Neural progenitor cell (in vitro differentiated cells): ENCODE measurements around the gene BRD3OS. TPM values are rescaled to one million over a fixed set of nuclear protein-coding genes. Genes with fewer than 3 reads are reported as not detected.

Source experiments
- DNase-seq: peaks from one replicate; pipeline ENCODE4 v3.0.0-alpha.2; 2016; ENCODE audit warnings: low spot score
- H2AFZ ChIP-seq: fragments of 200-600 bp; sonication (generic); replicated peaks from 2 replicates; pipeline ENCODE4 v1.6.1; 2016; ENCODE audit warnings: antibody characterized with exemption
- H3F3A ChIP-seq: fragments of 200-600 bp; sonication (generic); 2 replicates; pipeline ENCODE4 v1.6.1; 2016; ENCODE audit warnings: antibody characterized with exemption, low read depth
- H3K27ac ChIP-seq: fragments of 200-600 bp; sonication (generic); 2 replicates; pipeline ENCODE4 v1.5.1; 2016; ENCODE audit warnings: mild to moderate bottlenecking
- H3K27me3 ChIP-seq: fragments of 200-600 bp; sonication (generic); 2 replicates; pipeline ENCODE4 v1.6.1; 2016; ENCODE audit warnings: mild to moderate bottlenecking, moderate library complexity
- H3K36me3 ChIP-seq: fragments of 200-600 bp; sonication (generic); 2 replicates; pipeline ENCODE4 v1.5.1; 2016
- H3K4me1 ChIP-seq: fragments of 200-600 bp; sonication (generic); 2 replicates; pipeline ENCODE4 v1.6.1; 2016; ENCODE audit warnings: mixed run types
- H3K4me2 ChIP-seq: fragments of 200-600 bp; sonication (generic); 2 replicates; pipeline ENCODE4 v1.6.1; 2016
- H3K4me3 ChIP-seq: fragments of 200-600 bp; sonication (generic); 2 replicates; pipeline ENCODE4 v1.5.1; 2016
- H3K79me2 ChIP-seq: fragments of 200-600 bp; sonication (generic); 2 replicates; pipeline ENCODE4 v1.6.1; 2016; ENCODE audit warnings: low read depth
- H3K9ac ChIP-seq: fragments of 200-600 bp; sonication (generic); 2 replicates; pipeline ENCODE4 v1.6.1; 2016
- H3K9me3 ChIP-seq: fragments of 200-600 bp; sonication (generic); 2 replicates; pipeline ENCODE4 v1.5.1; 2016; ENCODE audit warnings: low read depth
- H4K20me1 ChIP-seq: fragments of 200-600 bp; sonication (generic); 2 replicates; pipeline ENCODE4 v1.6.1; 2016; ENCODE audit warnings: low read depth
- H3K27ac Mint-ChIP-seq: 3 replicates; pipeline ENCODE4 v1.8.0; 2021; ENCODE audit warnings: mixed read lengths
- H3K27me3 Mint-ChIP-seq: 2 replicates; pipeline ENCODE4 v1.8.0; 2022; ENCODE audit warnings: low read depth, mild to moderate bottlenecking, inconsistent platforms, moderate library complexity, mixed read lengths; ENCODE audit not compliant: insufficient read depth
- H3K36me3 Mint-ChIP-seq: 3 replicates; pipeline ENCODE4 v1.8.0; 2021; ENCODE audit warnings: mixed read lengths
- H3K4me1 Mint-ChIP-seq: 3 replicates; pipeline ENCODE4 v1.8.0; 2021; ENCODE audit warnings: mixed read lengths
- H3K4me3 Mint-ChIP-seq: 3 replicates; pipeline ENCODE4 v1.8.0; 2021; ENCODE audit warnings: mild to moderate bottlenecking, moderate library complexity, mixed read lengths
- H3K9me3 Mint-ChIP-seq: 3 replicates; pipeline ENCODE4 v1.8.0; 2020; ENCODE audit warnings: mixed read lengths
- CTCF ChIP-seq: fragments of 200-600 bp; sonication (generic); IDR thresholded peaks from 2 replicates; pipeline ENCODE4 v1.5.1; 2017; ENCODE audit warnings: antibody characterized with exemption, mild to moderate bottlenecking
- EZH2 ChIP-seq: fragments of 200-600 bp; sonication (generic); IDR thresholded peaks from 2 replicates; pipeline ENCODE4 v1.6.1; 2017; ENCODE audit warnings: antibody characterized with exemption, mild to moderate bottlenecking, moderate library complexity
- EZH2phosphoT487 ChIP-seq: fragments of 200-600 bp; sonication (generic); IDR thresholded peaks from 2 replicates; pipeline ENCODE4 v1.6.1; 2017; ENCODE audit warnings: antibody characterized with exemption
- total RNA-seq: library from RNA; depleted of rRNA; stranded (reverse); fragments of >200 nt; gene quantifications from 2 replicates; pipeline ENCODE4 v1.2.3, GENCODE V29; 2015; ENCODE audit warnings: low replicate concordance

Gene BRD3OS
- total RNA-seq, 1 donor from 2014 or later = 19.0 TPM

- DNase-seq = no peak
- Histone ChIP-seq H3K9ac (no peak overlapping the region), H3K9me3 (no peaks in the 10 kb centered on the region), H3K27ac (no peak overlapping the region), H3K27me3 (no peaks in the 10 kb centered on the region), H4K20me1 (no peaks in the 10 kb centered on the region), H3K4me2 (no peak overlapping the region), H3K4me1 (peaks cover 5% of the 10 kb centered on the region), H3K79me2 (no peaks in the 10 kb centered on the region), H2AFZ (no peak overlapping the region), H3F3A (peaks cover 7% of the 10 kb centered on the region), H3K36me3 (no peaks in the 10 kb centered on the region), H3K4me3 (no peak overlapping the region)
- Mint-ChIP-seq H3K9me3 (peaks cover 4% of the 10 kb centered on the region), H3K4me3 (no peak overlapping the region), H3K27ac (no peak overlapping the region), H3K27me3 (peaks cover 5% of the 10 kb centered on the region), H3K36me3 (no peaks in the 10 kb centered on the region), H3K4me1 (peaks cover 17% of the 10 kb centered on the region)
- no peak for TF ChIP-seq EZH2phosphoT487
These were observed 26.2 kb upstream of the BRD3OS start for GRCh38 chr9:133998915-133999595.

GRCh38 chr9:133999851-134000265 is 25.4 kb upstream of the BRD3OS start:
- no peaks in the 10 kb centered on the region for H4K20me1 ChIP-seq
- no peak overlapping the region for H3K4me3 Mint-ChIP-seq
- H3K27ac Mint-ChIP-seq = no peak overlapping the region

GRCh38 chr9:134002796-134003195 is 22.5 kb upstream of the BRD3OS start:
- Mint-ChIP-seq H3K36me3 (no peaks in the 10 kb centered on the region), H3K27ac (no peak overlapping the region), H3K27me3 (peaks cover 8% of the 10 kb centered on the region), H3K4me1 (peaks cover 3% of the 10 kb centered on the region), H3K9me3 (peaks cover 4% of the 10 kb centered on the region), H3K4me3 (no peak overlapping the region)
- TF ChIP-seq EZH2 (no peak), CTCF (no peak), EZH2phosphoT487 (no peak)
- no peak for DNase-seq
- Histone ChIP-seq H3K4me1 (no peaks in the 10 kb centered on the region), H3K27me3 (no peaks in the 10 kb centered on the region), H3K36me3 (no peaks in the 10 kb centered on the region), H3K4me2 (no peak overlapping the region), H3K4me3 (no peak overlapping the region), H3K79me2 (no peaks in the 10 kb centered on the region), H4K20me1 (no peaks in the 10 kb centered on the region), H3F3A (no peaks in the 10 kb centered on the region), H3K9me3 (no peaks in the 10 kb centered on the region), H2AFZ (no peak overlapping the region), H3K9ac (no peak overlapping the region), H3K27ac (no peak overlapping the region)

More at GRCh38 chr9:133999851-134000265, 25.4 kb upstream of the BRD3OS start:
- no peaks in the 10 kb centered on the region for H3K36me3 Mint-ChIP-seq
- Histone ChIP-seq H3K4me1 (peaks cover 3% of the 10 kb centered on the region), H2AFZ (no peak overlapping the region), H3K36me3 (no peaks in the 10 kb centered on the region), H3F3A (no peaks in the 10 kb centered on the region), H3K4me3 (no peak overlapping the region), H3K27me3 (no peaks in the 10 kb centered on the region), H3K27ac (no peak overlapping the region), H3K79me2 (no peaks in the 10 kb centered on the region), H3K9ac (no peak overlapping the region), H3K9me3 (no peaks in the 10 kb centered on the region), H3K4me2 (no peak overlapping the region)
- TF ChIP-seq EZH2 (no peak), EZH2phosphoT487 (no peak), CTCF (no peak)
- DNase-seq = no peak
- peaks cover 5% of the 10 kb centered on the region for H3K27me3 Mint-ChIP-seq
- H3K9me3 Mint-ChIP-seq = peaks cover 4% of the 10 kb centered on the region
- H3K4me1 Mint-ChIP-seq = peaks cover 9% of the 10 kb centered on the region

- Histone ChIP-seq H3K36me3 (no peaks in the 10 kb centered on the region), H3F3A (no peaks in the 10 kb centered on the region), H3K27ac (no peak overlapping the region), H2AFZ (no peak overlapping the region), H3K4me2 (no peak overlapping the region), H3K27me3 (no peaks in the 10 kb centered on the region), H3K79me2 (no peaks in the 10 kb centered on the region), H3K4me1 (no peaks in the 10 kb centered on the region), H3K9me3 (no peaks in the 10 kb centered on the region), H3K9ac (no peak overlapping the region), H3K4me3 (no peak overlapping the region), H4K20me1 (no peaks in the 10 kb centered on the region)
- Mint-ChIP-seq H3K9me3 (peaks cover 4% of the 10 kb centered on the region), H3K4me3 (peak overlapping the region; percentile 57), H3K27ac (no peak overlapping the region), H3K4me1 (peaks cover 3% of the 10 kb centered on the region), H3K27me3 (peaks cover 8% of the 10 kb centered on the region), H3K36me3 (no peaks in the 10 kb centered on the region)
- DNase-seq = no peak
- no peak for TF ChIP-seq CTCF
- no peak for TF ChIP-seq EZH2
- TF ChIP-seq EZH2phosphoT487 = no peak
These were observed 22.0 kb upstream of the BRD3OS start for GRCh38 chr9:134003237-134003636.
